Tibial artery (tissue), 4 donors: ENCODE results near the gene HPD.

Source experiments
- DNase-seq, 2 donors: peaks; one replicate each; pipeline ENCODE4 v3.0.0-alpha.2; 2019
- H3K27ac ChIP-seq, 2 donors: fragments of 200-600 bp; sonication (generic) in 1 of 2; 1 replicate in 1 of 2; 2 replicates in 1 of 2; pipeline ENCODE4 v1.5.1; 2018 to 2019; ENCODE audit warnings: mild to moderate bottlenecking in 1 of 2
- H3K27me3 ChIP-seq, 2 donors: fragments of 200-600 bp; sonication (generic) in 1 of 2; one replicate each; pipeline versions ENCODE4 v1.5.1 to v1.6.0; 2016 to 2019
- H3K36me3 ChIP-seq, 3 donors: fragments of 200-600 bp; sonication (generic) in 2 of 3; one replicate each; pipeline ENCODE4 v1.5.1; 2016 to 2019; ENCODE audit warnings: mild to moderate bottlenecking in 2 of 3
- H3K4me1 ChIP-seq, 4 donors: fragments of 200-600 bp; sonication (generic) in 2 of 4; 1 replicate in 3 of 4; 2 replicates in 1 of 4; pipeline ENCODE4 v1.5.1; 2016 to 2019
- H3K4me3 ChIP-seq, 2 donors: fragments of 200-600 bp; sonication (generic) in 1 of 2; 1 replicate in 1 of 2; 2 replicates in 1 of 2; pipeline ENCODE4 v1.5.1; 2018 to 2019; ENCODE audit warnings: mild to moderate bottlenecking in 2 of 2
- H3K9me3 ChIP-seq, 3 donors: fragments of 200-600 bp; sonication (generic) in 1 of 3; one replicate each; pipeline ENCODE4 v1.5.1; 2016 to 2019
- CTCF ChIP-seq, 2 experiments: fragments of 200-600 bp in 1 of 2; fragments of 450-650 bp in 1 of 2; IDR thresholded peaks; one replicate each; pipeline ENCODE4 v1.5.1; 2017 to 2019; ENCODE audit warnings: antibody characterized with exemption in 2 of 2, mild to moderate bottlenecking in 1 of 2, moderate library complexity in 1 of 2
- intact Hi-C: fragments of 100-400 bp; cut with DNase I; formaldehyde crosslinking; loops from one replicate; pipeline ENCODE4 v1.15.0; 2023; ENCODE audit warnings: low total_unique reads

Gene HPD

GRCh38 chr12:121839106-121839992 lies 19.3 kb downstream of the HPD start:
- no peaks in the 10 kb centered on the region for H3K9me3 ChIP-seq
- intact Hi-C loops: no loop called here
- peak overlapping the region; percentile 66 to 69 for H3K27ac ChIP-seq
- TF ChIP-seq CTCF (IDR thresholded peaks at IDR 0.05): peak; percentile 45 to 65
- H3K36me3 ChIP-seq: no peaks in the 10 kb centered on the region
- H3K27me3 ChIP-seq: no peaks in the 10 kb centered on the region
- H3K4me3 ChIP-seq: peak overlapping the region; percentile 57 to 66
- DNase-seq: peak; percentile 100
- H3K4me1 ChIP-seq: peaks cover 0 to 13% (median 7%) of the 10 kb centered on the region in 4 donors

GRCh38 chr12:121838126-121838525 lies 20.5 kb downstream of the HPD start:
- Histone ChIP-seq H3K36me3 (no peaks in the 10 kb centered on the region), H3K9me3 (no peaks in the 10 kb centered on the region), H3K27me3 (no peaks in the 10 kb centered on the region), H3K4me1 (peaks cover 0 to 13% (median 7%) of the 10 kb centered on the region in 4 donors), H3K4me3 (no peak overlapping the region), H3K27ac (no peak overlapping the region)
- no peak for TF ChIP-seq CTCF (IDR thresholded peaks at IDR 0.05)
- no peak for DNase-seq
- intact Hi-C loops: no loop called here

GRCh38 chr12:121837680-121838079 lies 21.0 kb downstream of the HPD start:
- Histone ChIP-seq H3K4me1 (peaks cover 0 to 13% (median 7%) of the 10 kb centered on the region in 4 donors), H3K27me3 (no peaks in the 10 kb centered on the region), H3K4me3 (no peak overlapping the region), H3K9me3 (no peaks in the 10 kb centered on the region), H3K27ac (no peak overlapping the region), H3K36me3 (peaks cover 0 to under 1% (median 0%) of the 10 kb centered on the region in 3 donors)
- intact Hi-C loops: no loop called here
- DNase-seq: no peak
- no peak for TF ChIP-seq CTCF (IDR thresholded peaks at IDR 0.05)

GRCh38 chr12:121831571-121832245 lies 27.0 kb downstream of the HPD start:
- no peak for DNase-seq
- no peak for TF ChIP-seq CTCF (IDR thresholded peaks at IDR 0.05)
- H3K4me1 ChIP-seq: no peaks in the 10 kb centered on the region
- no peaks in the 10 kb centered on the region for H3K9me3 ChIP-seq
- intact Hi-C loops: no loop called here
- H3K27me3 ChIP-seq: no peaks in the 10 kb centered on the region
- H3K36me3 ChIP-seq: peaks cover 49 to 60% (median 54%) of the 10 kb centered on the region in 3 donors
- no peak overlapping the region for H3K4me3 ChIP-seq
- H3K27ac ChIP-seq: no peak overlapping the region

- H3K27me3 ChIP-seq: no peaks in the 10 kb centered on the region
- no peak for DNase-seq
- H3K36me3 ChIP-seq: peaks cover 52 to 68% (median 61%) of the 10 kb centered on the region in 3 donors
- intact Hi-C loops: no loop called here
- no peak overlapping the region for H3K27ac ChIP-seq
- peaks cover 0 to under 1% (median 0%) of the 10 kb centered on the region in 4 donors for H3K4me1 ChIP-seq
- H3K9me3 ChIP-seq: no peaks in the 10 kb centered on the region
- H3K4me3 ChIP-seq: no peak overlapping the region
- TF ChIP-seq CTCF (IDR thresholded peaks at IDR 0.05): no peak
These were observed 27.9 kb downstream of the HPD start for GRCh38 chr12:121830588-121831265.
